Right lobe of liver (tissue), 4 donors: ENCODE data around the gene C10orf90.

Experiments
- CTCF ChIP-seq, 4 donors: fragments of 200-600 bp in 3 of 4; fragments of 450-650 bp in 1 of 4; IDR thresholded peaks; one replicate each; pipeline versions ENCODE4 v1.5.1 to v1.8.0; 2016 to 2022; ENCODE audit warnings: antibody characterized with exemption in 4 of 4, mild to moderate bottlenecking in 2 of 4
- POLR2A ChIP-seq: fragments of 450-650 bp; IDR thresholded peaks from one replicate; pipeline ENCODE4 v1.6.1; 2017; ENCODE audit warnings: antibody characterized with exemption, mild to moderate bottlenecking
- donor health status: DM: no; HTN: no; CAD: no.
- donor health status: DM: no; HTN: no; CAD: no.
- donor health status: DM: no; HTN: yes; CAD: no.

- no peak for TF ChIP-seq POLR2A
- no peak for TF ChIP-seq CTCF (IDR thresholded peaks at IDR 0.05)
These were observed 10.7 kb downstream of the C10orf90 start for GRCh38 chr10:126659750-126660149.
